NB4 (cell line): ENCODE measurements around the gene CDH23.

Experiments
- MYC ChIP-seq: IDR thresholded peaks from 2 replicates; pipeline ENCODE4 v1.6.1; 2011; ENCODE audit warnings: low read depth, low read length
- POLR2A ChIP-seq: IDR thresholded peaks from 2 replicates; pipeline ENCODE4 v1.6.1; 2011; ENCODE audit warnings: mild to moderate bottlenecking; ENCODE audit not compliant: insufficient read length; ENCODE audit errors: extremely low read depth
- TF ChIP-seq, protein P1 (sequence below): IDR thresholded peaks from one replicate; pipeline ENCODE4 v1.5.1; 2012; ENCODE audit warnings: low read depth, low read length
- TF ChIP-seq, protein P2 (sequence below): IDR thresholded peaks from 2 replicates; pipeline ENCODE4 v1.6.1; 2011; ENCODE audit warnings: low read depth, low read length

DNA sequence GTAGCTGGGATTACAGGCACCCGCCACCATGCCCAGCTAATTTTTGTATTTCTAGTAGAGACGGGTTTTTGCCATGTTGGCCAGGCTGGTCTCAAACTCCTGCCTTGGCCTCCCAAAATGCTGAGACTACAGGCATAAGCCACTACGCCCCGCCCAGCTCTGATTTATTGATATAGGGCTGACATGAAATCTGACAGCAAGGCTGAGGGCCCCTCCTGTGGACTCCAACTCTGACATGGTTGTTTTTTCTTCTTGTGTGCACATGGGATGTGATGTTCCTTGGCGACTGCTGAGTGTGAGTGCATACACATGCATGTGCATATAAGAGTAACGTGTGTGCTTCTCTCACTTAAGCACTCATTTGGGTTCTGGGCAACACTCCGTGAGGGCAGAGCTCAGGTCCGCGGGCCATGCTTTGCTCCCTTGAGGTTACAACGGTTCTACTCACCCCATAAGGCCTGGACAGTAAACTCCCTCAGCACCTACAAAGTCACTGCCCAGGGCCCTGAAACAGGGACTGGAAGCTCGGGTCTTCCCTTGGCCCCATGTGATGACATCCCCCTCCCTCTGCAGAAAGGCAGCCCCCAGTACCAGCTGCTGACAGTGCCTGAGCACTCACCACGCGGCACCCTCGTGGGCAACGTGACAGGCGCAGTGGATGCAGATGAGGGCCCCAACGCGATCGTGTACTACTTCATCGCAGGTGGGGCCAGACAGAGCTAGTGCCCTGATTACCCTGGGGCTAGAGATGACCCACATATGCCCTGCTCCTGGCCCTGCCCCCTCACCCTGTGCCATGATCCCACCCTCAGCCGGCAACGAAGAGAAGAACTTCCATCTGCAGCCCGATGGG is 410.2 kb downstream of the CDH23 start:
- TF ChIP-seq, protein P1, sequence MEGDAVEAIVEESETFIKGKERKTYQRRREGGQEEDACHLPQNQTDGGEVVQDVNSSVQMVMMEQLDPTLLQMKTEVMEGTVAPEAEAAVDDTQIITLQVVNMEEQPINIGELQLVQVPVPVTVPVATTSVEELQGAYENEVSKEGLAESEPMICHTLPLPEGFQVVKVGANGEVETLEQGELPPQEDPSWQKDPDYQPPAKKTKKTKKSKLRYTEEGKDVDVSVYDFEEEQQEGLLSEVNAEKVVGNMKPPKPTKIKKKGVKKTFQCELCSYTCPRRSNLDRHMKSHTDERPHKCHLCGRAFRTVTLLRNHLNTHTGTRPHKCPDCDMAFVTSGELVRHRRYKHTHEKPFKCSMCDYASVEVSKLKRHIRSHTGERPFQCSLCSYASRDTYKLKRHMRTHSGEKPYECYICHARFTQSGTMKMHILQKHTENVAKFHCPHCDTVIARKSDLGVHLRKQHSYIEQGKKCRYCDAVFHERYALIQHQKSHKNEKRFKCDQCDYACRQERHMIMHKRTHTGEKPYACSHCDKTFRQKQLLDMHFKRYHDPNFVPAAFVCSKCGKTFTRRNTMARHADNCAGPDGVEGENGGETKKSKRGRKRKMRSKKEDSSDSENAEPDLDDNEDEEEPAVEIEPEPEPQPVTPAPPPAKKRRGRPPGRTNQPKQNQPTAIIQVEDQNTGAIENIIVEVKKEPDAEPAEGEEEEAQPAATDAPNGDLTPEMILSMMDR: no peak
- TF ChIP-seq, protein P2, sequence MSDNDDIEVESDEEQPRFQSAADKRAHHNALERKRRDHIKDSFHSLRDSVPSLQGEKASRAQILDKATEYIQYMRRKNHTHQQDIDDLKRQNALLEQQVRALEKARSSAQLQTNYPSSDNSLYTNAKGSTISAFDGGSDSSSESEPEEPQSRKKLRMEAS: no peak
- no peak for TF ChIP-seq POLR2A
- TF ChIP-seq MYC: no peak
